Measurements from ENCODE around the gene CALHM4. TPM values are rescaled to one million over a fixed set of nuclear protein-coding genes. Genes with fewer than 3 reads are reported as not detected.

CALHM4 gene
- total and polyA plus RNA-seq, 11 donors: 0.10 to 0.67 TPM; not detected in 9

- intact Hi-C loops (cut with DNase I): loop anchor here in 2 of 10 donors (5.0 kb wide), 2 partner anchors 35 to 295 kb away; partner anchors contain the start of gene TSPYL1 (in 1 of the 2)
- H3K4me1 ChIP-seq: peaks cover 3 to 48% (median 31%) of the 10 kb centered on the region in 12 donors
- TF ChIP-seq POLR2A (IDR thresholded peaks at IDR 0.05) (no peak), CTCF (IDR thresholded peaks at IDR 0.05) (no peak)
- peak in 2 of 4 donors; percentile 37 to 44 for ATAC-seq
- 2 to 5% (median 3%) methylated on average over 7 of the region's 7 CpGs for WGBS, 4 donors
- DNase-seq: peak in 3 of 5 donors; percentile 12 to 34 (median 29)
- H3K4me3 ChIP-seq: peak overlapping the region; percentile 65 to 97 (median 80)
- H3K9me3 ChIP-seq: no peaks in the 10 kb centered on the region
- no peaks in the 10 kb centered on the region for H3K27me3 ChIP-seq
- H3K27ac ChIP-seq: peak overlapping the region in 11 of 12 donors; percentile 84 to 96 (median 90)
- H3K36me3 ChIP-seq: peaks cover 0 to 32% (median 16%) of the 10 kb centered on the region in 9 donors
Measured at GRCh38 chr6:116572162-116572561, 18.6 kb downstream of the CALHM4 start.

GRCh38 chr6:116575227-116575626 is 21.7 kb downstream of the CALHM4 start:
- no peak for ATAC-seq
- peaks cover 0 to 49% (median 19%) of the 10 kb centered on the region in 9 donors for H3K36me3 ChIP-seq
- no peaks in the 10 kb centered on the region for H3K27me3 ChIP-seq
- intact Hi-C loops (cut with DNase I): no loop called here
- no peaks in the 10 kb centered on the region for H3K9me3 ChIP-seq
- peaks cover 3 to 52% (median 27%) of the 10 kb centered on the region in 12 donors for H3K4me1 ChIP-seq
- 94 to 98% (median 96%) methylated on average over 2 of the region's 2 CpGs for WGBS, 4 donors
- H3K4me3 ChIP-seq: no peak overlapping the region
- TF ChIP-seq POLR2A (IDR thresholded peaks at IDR 0.05) (no peak), CTCF (IDR thresholded peaks at IDR 0.05) (no peak)
- no peak for DNase-seq
- H3K27ac ChIP-seq: no peak overlapping the region

- intact Hi-C loops (cut with DNase I): no loop called here
- H3K9me3 ChIP-seq: no peaks in the 10 kb centered on the region
- no peak overlapping the region for H3K4me3 ChIP-seq
- DNase-seq: no peak
- no peak for ATAC-seq
- H3K27ac ChIP-seq: no peak overlapping the region
- peaks cover 0 to 64% (median 36%) of the 10 kb centered on the region in 9 donors for H3K36me3 ChIP-seq
- no peak for TF ChIP-seq CTCF (IDR thresholded peaks at IDR 0.05)
- no peak for TF ChIP-seq POLR2A (IDR thresholded peaks at IDR 0.05)
- H3K27me3 ChIP-seq: no peaks in the 10 kb centered on the region
- 69 to 78% (median 74%) methylated on average over 5 of the region's 5 CpGs for WGBS, 4 donors
- H3K4me1 ChIP-seq: peaks cover 3 to 45% (median 19%) of the 10 kb centered on the region in 12 donors
Measured at GRCh38 chr6:116577486-116577885, 23.9 kb downstream of the CALHM4 start.

- intact Hi-C loops (cut with DNase I): no loop called here
- Histone ChIP-seq H3K36me3 (peaks cover 0 to 69% (median 44%) of the 10 kb centered on the region in 9 donors), H3K9me3 (no peaks in the 10 kb centered on the region), H3K4me3 (no peak overlapping the region), H3K27me3 (no peaks in the 10 kb centered on the region), H3K4me1 (peaks cover 0 to 36% (median 11%) of the 10 kb centered on the region in 12 donors), H3K27ac (no peak overlapping the region)
- ATAC-seq (no peak), DNase-seq (no peak)
- TF ChIP-seq CTCF (IDR thresholded peaks at IDR 0.05) (no peak), POLR2A (IDR thresholded peaks at IDR 0.05) (no peak)
Measured at GRCh38 chr6:116578335-116578734, 24.8 kb downstream of the CALHM4 start.
